Measurements from ENCODE around the gene ERGIC3.

The ERGIC3 gene

GRCh38 chr20:35598899-35599775, 57.3 kb downstream of the ERGIC3 start:
- DNase-seq (ENCODE audit: low spot score), result no peak

DNA sequence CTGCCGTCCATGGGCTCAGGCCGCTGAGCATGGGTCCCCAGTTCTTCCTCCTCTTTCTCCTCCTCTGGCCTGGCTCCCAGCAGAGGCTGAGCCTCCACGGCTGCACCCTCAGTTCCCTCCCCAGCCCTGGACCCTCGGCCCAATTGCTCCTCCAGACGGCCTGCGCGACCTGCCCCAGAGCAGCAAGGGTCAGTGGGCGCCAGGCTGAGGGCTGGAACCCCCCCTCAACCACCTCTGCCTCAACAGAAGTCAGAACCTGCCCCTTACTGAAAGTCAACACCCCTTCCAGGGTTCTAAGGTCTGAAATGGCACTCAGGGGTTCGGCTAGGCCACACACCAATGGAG, 57.9 kb downstream of the ERGIC3 start:
- DNase-seq (ENCODE audit: low spot score), result no peak

DNA sequence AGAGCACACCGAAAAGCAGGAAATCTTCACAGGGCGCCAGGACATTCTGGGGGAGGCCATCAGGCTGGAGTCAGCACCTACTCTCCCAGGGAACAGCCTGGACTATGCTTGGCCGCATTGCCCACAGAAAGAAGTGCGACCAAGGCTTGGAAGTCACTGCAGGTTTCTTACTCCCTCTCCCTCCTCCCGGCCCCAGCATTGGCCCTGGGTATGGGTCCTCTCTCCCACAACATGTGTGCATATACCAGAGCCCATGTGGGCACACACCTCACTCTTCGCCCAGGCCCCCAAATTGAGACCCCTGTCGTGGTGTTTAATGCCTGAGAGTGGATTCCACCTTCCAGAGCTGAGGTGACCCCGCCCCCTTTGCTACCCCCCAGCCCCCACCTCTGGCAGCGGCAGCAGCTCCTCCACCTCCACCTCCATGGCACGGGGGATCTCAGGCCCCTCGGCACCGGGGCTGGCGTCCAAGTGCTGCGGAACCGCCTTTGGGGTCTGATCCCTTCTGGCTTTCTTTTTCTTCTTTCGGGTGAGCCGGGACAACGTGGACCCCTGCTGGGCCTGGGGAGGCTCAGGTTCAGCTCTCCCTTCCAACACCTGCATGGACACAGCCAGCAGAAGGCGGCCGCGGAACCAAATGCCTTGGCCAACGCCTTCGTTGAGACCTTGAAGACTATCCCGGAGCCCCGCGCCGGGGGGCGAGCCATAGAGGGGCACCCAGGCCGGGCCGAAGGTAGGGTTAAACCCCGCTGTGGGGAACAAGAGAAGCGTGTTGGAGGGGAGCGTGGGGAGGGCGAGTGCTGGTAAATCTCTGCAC, 58.5 kb downstream of the ERGIC3 start:
- DNase-seq (ENCODE audit: low spot score), result no peak

DNA sequence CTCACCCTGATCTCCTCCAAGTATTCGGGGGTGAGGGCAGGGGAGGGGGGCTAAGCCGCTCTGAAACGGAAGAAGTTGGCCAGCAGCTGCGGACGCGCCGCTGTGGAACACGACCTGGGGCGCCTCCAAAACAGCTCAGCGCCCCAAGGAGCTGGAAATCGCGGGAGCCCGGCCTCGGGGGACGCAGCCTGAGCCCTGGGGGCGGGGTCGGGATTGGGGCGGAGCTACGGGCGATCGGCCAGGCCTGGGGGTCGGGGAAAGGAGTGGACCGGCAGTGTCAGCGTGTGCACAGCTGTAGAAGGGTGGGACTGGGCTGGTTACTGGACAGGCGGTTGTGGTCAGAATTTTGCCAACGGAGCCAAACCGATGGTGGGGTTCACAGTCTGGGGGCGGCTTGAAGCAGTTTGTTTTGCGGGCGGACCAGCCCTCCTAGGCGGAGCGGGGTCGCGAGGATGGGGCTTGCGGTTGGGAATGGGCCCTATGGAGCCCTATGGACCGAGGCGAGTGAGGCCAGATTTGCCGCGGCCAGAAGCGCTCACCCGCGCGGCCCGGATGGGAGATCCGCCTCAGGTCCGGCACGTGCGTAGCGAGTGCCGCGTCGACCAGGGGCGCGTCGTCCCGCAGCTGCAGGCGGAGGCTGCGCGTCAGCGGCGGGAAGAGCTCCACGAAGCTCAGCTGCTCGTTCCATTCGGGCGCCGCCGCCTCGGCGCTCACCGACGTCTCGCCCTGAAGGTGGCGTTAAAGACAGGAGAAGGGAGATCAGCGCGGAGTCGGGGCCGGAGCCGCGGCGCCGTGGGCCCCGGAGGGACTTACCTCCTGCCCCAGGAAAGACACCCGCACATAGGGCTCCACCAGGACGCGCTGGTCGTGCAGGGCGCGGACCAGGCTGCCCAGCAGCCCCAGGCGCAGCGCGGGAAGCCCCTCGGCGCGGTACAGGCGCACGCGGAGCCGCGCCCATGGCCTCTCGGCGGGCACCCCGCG, 59.4 kb downstream of the ERGIC3 start:
- peak; percentile 88 for DNase-seq (ENCODE audit: low spot score)

DNA sequence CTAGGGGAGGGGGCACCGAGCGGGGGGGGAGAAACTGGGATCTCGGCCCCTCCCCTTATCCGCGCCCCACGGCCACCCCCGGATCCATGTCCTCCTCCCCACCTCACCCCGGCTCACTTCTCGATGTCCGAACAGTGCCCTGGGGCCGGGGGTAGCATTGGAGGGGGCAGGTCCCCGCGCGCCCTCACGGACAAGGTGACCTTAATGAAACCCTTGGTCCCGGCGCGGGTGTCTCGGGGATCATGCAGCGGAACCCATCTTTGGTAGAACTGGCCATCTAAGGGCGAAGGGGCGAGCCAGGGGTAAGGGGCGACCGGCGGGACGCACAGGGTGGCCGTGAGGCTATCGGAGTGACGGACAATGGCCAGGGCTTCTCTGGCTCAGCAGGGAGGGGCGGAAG, 60.1 kb downstream of the ERGIC3 start:
- no peak for DNase-seq (ENCODE audit: low spot score)

DNA sequence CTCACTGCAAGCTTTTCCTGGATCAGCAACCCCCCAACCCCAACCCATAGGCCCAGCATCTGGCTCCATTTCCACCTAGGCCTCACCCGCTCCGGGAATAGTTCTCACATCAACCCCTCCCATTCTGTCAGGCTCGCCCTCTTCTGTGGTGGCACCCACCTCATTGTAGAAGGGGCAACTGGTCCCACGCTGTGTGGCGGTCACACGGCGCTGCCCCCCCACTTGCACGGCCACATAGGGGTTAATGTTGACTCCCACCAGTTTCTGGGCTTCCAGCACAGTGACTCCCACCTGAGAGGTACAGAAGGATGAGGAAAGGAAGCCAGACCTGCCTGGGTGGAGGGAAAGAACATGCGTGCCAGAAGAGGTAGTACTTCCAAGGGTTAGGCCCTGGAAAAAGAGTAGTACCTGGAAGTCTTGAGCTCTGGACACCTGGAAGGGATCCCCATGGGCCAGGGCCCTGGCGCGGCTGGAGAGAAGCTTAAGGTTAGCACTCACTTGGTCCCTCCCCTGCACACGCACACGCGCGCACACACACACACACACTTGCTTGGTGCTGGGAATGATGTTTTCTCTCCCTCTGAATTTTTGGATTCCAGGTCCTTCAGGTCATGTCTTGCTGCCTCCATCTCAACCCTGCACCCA, 61.1 kb downstream of the ERGIC3 start:
- no peak for DNase-seq (ENCODE audit: low spot score)

DNA sequence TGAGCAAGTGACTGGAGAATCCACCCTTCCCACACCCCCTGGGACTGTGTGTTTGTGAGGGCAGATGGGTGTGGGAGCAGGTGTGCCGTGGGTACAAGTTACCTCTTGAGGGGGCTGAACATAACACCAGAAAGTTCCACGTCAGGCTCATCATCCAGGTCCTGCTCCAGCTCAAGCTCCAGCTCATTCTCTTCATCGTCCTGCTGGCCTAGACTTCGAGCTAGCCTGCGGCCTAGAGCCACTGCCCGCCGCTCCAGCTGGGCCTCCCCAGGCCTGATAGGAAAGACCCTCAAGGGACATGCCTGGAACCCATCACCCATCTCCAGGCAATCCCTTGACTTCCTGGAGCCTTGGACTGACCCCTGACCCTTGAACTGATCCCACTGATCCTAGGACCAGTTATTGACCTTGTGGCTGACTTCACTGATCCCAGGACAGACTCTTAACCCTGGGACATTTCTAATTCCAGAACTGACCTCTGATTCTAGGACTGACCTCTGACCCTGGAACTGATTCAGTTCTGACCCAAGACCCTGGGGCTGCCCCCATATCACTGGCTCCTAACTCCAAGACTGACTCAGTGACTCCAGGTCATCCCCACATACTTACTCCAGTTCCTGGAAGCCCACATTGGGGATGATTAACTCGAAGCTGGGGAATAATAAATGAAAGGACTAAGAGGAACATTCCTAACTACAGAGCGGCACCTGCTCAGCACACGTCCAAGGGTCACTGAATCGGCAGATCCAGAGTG, 62.0 kb downstream of the ERGIC3 start:
- no peak for DNase-seq (ENCODE audit: low spot score)

GRCh38 chr20:35604449-35604747, 62.5 kb downstream of the ERGIC3 start:
- DNase-seq (ENCODE audit: low spot score), result peak; percentile 75

DNA sequence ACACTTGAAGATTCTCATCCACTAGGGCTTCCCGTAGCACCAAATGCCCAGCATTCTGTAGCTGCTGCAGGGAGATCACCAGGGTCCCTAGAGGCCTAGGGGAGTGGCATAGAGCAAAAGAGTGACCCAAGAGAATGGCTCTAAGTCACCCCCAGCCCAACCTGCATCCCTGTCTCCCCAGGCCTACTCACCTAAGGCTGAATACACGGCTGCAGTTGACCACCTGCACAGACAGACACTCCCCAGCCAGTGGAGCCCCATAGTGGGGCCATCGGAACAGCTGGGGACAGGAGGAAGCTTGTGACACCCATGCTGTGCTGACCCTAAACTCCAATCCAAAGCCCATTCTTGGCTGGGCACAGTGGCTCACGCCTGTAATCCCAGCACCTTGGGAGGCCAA, 64.2 kb downstream of the ERGIC3 start:
- no peak for DNase-seq (ENCODE audit: low spot score)
